H1 (cell line): ENCODE results near the gene ASXL1. TPM values are rescaled to one million over a fixed set of nuclear protein-coding genes. Genes with fewer than 3 reads are reported as not detected.

Experiments
- CTCF ChIA-PET: fragments of 300-600 bp; sonication (Branson Sonifier 250); formaldehyde crosslinking; loops from one replicate; lab custom pipeline; 2021; ENCODE audit not compliant: partially characterized antibody; lab: Charles Lee
- POLR2A ChIA-PET: fragments of 300-600 bp; sonication (Branson Sonifier 250); formaldehyde crosslinking; loops from one replicate; lab custom pipeline; 2021; ENCODE audit warnings: inconsistent platforms; ENCODE audit not compliant: partially characterized antibody; lab: Charles Lee
- DNase-seq, 2 experiments: peaks; one replicate each; pipeline versions ENCODE4 v3.0.0 to v3.0.0-alpha.2; 2010 to 2022; ENCODE audit warnings: low spot score in 2 of 2, low read depth in 1 of 2, mixed read lengths in 1 of 2
- FAIRE-seq: peaks from 2 replicates; lab custom pipeline; 2011; peaks lifted over from hg19 to GRCh38; lab: Jason Lieb, UNC
- H2AFZ ChIP-seq: 2 replicates; pipeline ENCODE4 v1.8.1; 2012; ENCODE audit warnings: low read length, inconsistent platforms
- H2AK5ac ChIP-seq: 2 replicates; pipeline ENCODE4 v1.6.1; 2013; ENCODE audit warnings: low read depth, low read length
- H2BK120ac ChIP-seq: replicated peaks from 2 replicates; pipeline ENCODE3; 2013; ENCODE audit warnings: low read depth, low read length, inconsistent platforms
- H2BK12ac ChIP-seq: 2 replicates; pipeline ENCODE4 v1.6.1; 2013; ENCODE audit warnings: low read depth, low read length
- H2BK15ac ChIP-seq: 2 replicates; pipeline ENCODE4 v1.6.1; 2013; ENCODE audit warnings: low read length
- H2BK20ac ChIP-seq: 2 replicates; pipeline ENCODE4 v1.6.1; 2013; ENCODE audit warnings: low read length
- H2BK5ac ChIP-seq: 2 replicates; pipeline ENCODE4 v1.6.1; 2013; ENCODE audit warnings: low read depth, low read length
- H3K14ac ChIP-seq: 2 replicates; pipeline ENCODE4 v1.6.1; 2013; ENCODE audit warnings: inconsistent platforms; ENCODE audit not compliant: insufficient read length
- H3K18ac ChIP-seq: 2 replicates; pipeline ENCODE4 v1.6.1; 2013; ENCODE audit warnings: low read length; ENCODE audit errors: extremely low read depth
- H3K23ac ChIP-seq: 2 replicates; pipeline ENCODE4 v1.6.1; 2013; ENCODE audit warnings: inconsistent platforms; ENCODE audit not compliant: insufficient read length
- H3K23me2 ChIP-seq: 2 replicates; pipeline ENCODE4 v1.6.1; 2013; ENCODE audit warnings: low read depth, low read length
- H3K27ac ChIP-seq: 2 replicates; pipeline ENCODE4 v1.6.1; 2011; ENCODE audit warnings: low read depth, low read length, inconsistent platforms
- H3K27me3 ChIP-seq, 4 experiments: replicated peaks in 1 of 4; 1 replicate in 1 of 4; 2 replicates in 3 of 4; pipeline versions ENCODE4 v1.6.1 to v1.8.1; 2011 to 2013; ENCODE audit warnings: low read length in 3 of 4, mild to moderate bottlenecking in 3 of 4, inconsistent platforms in 2 of 4, mixed read lengths in 2 of 4, moderate library complexity in 1 of 4; ENCODE audit not compliant: control insufficient read depth in 3 of 4, insufficient read depth in 3 of 4; ENCODE audit errors: extremely low read depth in 1 of 4
- H3K36me3 ChIP-seq, 4 experiments: 2 replicates each; pipeline versions ENCODE4 v1.6.1 to v1.8.1; 2011 to 2013; ENCODE audit warnings: mild to moderate bottlenecking in 4 of 4, low read length in 3 of 4, moderate library complexity in 2 of 4, control low read depth in 1 of 4, inconsistent platforms in 1 of 4; ENCODE audit not compliant: insufficient read depth in 4 of 4, control insufficient read depth in 2 of 4
- H3K4ac ChIP-seq: replicated peaks from 2 replicates; pipeline ENCODE3; 2013; ENCODE audit warnings: low read length, low read depth, mixed read lengths, inconsistent platforms; ENCODE audit not compliant: insufficient read length
- H3K4me1 ChIP-seq, 4 experiments: replicated peaks in 1 of 4; 1 replicate in 1 of 4; 2 replicates in 3 of 4; pipeline versions ENCODE4 v1.6.1 to v1.8.1; 2011 to 2013; ENCODE audit warnings: low read length in 3 of 4, inconsistent platforms in 2 of 4, mixed read lengths in 1 of 4; ENCODE audit not compliant: insufficient read depth in 4 of 4, control insufficient read depth in 3 of 4
- H3K4me2 ChIP-seq, 2 experiments: 2 replicates each; pipeline versions ENCODE4 v1.6.1 to v1.8.1; 2011 to 2013; ENCODE audit warnings: low read depth in 2 of 2, low read length in 2 of 2, control low read depth in 1 of 2, inconsistent platforms in 1 of 2, mild to moderate bottlenecking in 1 of 2; ENCODE audit not compliant: insufficient read depth in 1 of 2
- H3K4me3 ChIP-seq, 4 experiments: fragments of 200-600, 300-600 bp in 1 of 4; sonication (generic), shearing (Covaris generic), sonication (Bioruptor Twin) in 1 of 4; 2 replicates each; pipeline versions ENCODE4 v1.5.1 to v1.8.1; 2011 to 2016; ENCODE audit warnings: low read length in 4 of 4, low read depth in 3 of 4, control low read depth in 2 of 4, inconsistent platforms in 2 of 4, mild to moderate bottlenecking in 2 of 4, mixed read lengths in 1 of 4, moderate library complexity in 1 of 4; ENCODE audit not compliant: insufficient read depth in 2 of 4; ENCODE audit errors: extremely low read depth in 1 of 4
- H3K56ac ChIP-seq: replicated peaks from 2 replicates; pipeline ENCODE3; 2013; ENCODE audit warnings: low read depth, mild to moderate bottlenecking, mixed read lengths, low read length, inconsistent platforms; ENCODE audit not compliant: insufficient read length
- H3K79me1 ChIP-seq: 2 replicates; pipeline ENCODE4 v1.6.1; 2013; ENCODE audit warnings: low read depth, low read length, control low read depth
- H3K79me2 ChIP-seq, 2 experiments: 2 replicates each; pipeline versions ENCODE4 v1.6.1 to v1.8.1; 2012 to 2013; ENCODE audit warnings: low read length in 2 of 2, mild to moderate bottlenecking in 2 of 2, inconsistent platforms in 1 of 2; ENCODE audit not compliant: insufficient read depth in 2 of 2, control insufficient read depth in 1 of 2
- H3K9ac ChIP-seq, 4 experiments: replicated peaks in 1 of 4; 1 replicate in 1 of 4; 2 replicates in 3 of 4; pipeline versions ENCODE4 v1.6.1 to v1.8.1; 2011 to 2013; ENCODE audit warnings: low read depth in 3 of 4, low read length in 3 of 4, control low read depth in 2 of 4, mild to moderate bottlenecking in 2 of 4, moderate library complexity in 2 of 4, inconsistent platforms in 1 of 4; ENCODE audit errors: extremely low read depth in 1 of 4
- H3K9me3 ChIP-seq, 2 experiments: 2 replicates each; pipeline versions ENCODE4 v1.6.1 to v1.8.1; 2012 to 2013; ENCODE audit warnings: mild to moderate bottlenecking in 2 of 2, moderate library complexity in 2 of 2, control low read depth in 1 of 2, inconsistent platforms in 1 of 2, low read depth in 1 of 2, low read length in 1 of 2, mixed read lengths in 1 of 2; ENCODE audit not compliant: insufficient read depth in 2 of 2
- H4K20me1 ChIP-seq, 2 experiments: replicated peaks in 1 of 2; 2 replicates each; pipeline versions ENCODE3 to v1.8.1; 2011 to 2013; ENCODE audit warnings: inconsistent platforms in 2 of 2, low read length in 2 of 2, mild to moderate bottlenecking in 1 of 2; ENCODE audit not compliant: insufficient read depth in 2 of 2, control insufficient read depth in 1 of 2
- H4K5ac ChIP-seq: 2 replicates; pipeline ENCODE4 v1.6.1; 2013; ENCODE audit warnings: low read length, low read depth, mixed read lengths, inconsistent platforms; ENCODE audit not compliant: insufficient read length
- H4K8ac ChIP-seq: 2 replicates; pipeline ENCODE4 v1.8.0; 2013; ENCODE audit warnings: mild to moderate bottlenecking, moderate library complexity, low read length, inconsistent platforms; ENCODE audit not compliant: insufficient read depth; ENCODE audit errors: extremely low read depth
- H4K91ac ChIP-seq: replicated peaks from 2 replicates; pipeline ENCODE3; 2013; ENCODE audit warnings: low read length, mixed read lengths, inconsistent platforms; ENCODE audit not compliant: insufficient read length
- BRCA1 ChIP-seq: IDR thresholded peaks from 2 replicates; pipeline ENCODE4 v1.6.1; 2012; ENCODE audit warnings: low read depth, low read length, improper control_type of control experiment
- CTBP2 ChIP-seq: IDR thresholded peaks from 2 replicates; pipeline ENCODE4 v1.7.0; 2011; ENCODE audit warnings: borderline replicate concordance, mild to moderate bottlenecking, moderate library complexity, mixed read lengths, low read length; ENCODE audit not compliant: insufficient read depth, insufficient read length
- KDM4A ChIP-seq: IDR thresholded peaks from one replicate; pipeline ENCODE4 v1.7.1; 2012; ENCODE audit warnings: low read depth, mild to moderate bottlenecking, moderate library complexity, low read length, inconsistent platforms; ENCODE audit not compliant: severe bottlenecking
- RBBP5 ChIP-seq: IDR thresholded peaks from 2 replicates; pipeline ENCODE4 v1.7.1; 2012; ENCODE audit warnings: low read depth, mild to moderate bottlenecking, inconsistent platforms, low read length, moderate library complexity, borderline replicate concordance
- SIN3A ChIP-seq, 2 experiments: IDR thresholded peaks in 1 of 2; conservative IDR thresholded peaks in 1 of 2; 2 replicates each; pipeline ENCODE4 v1.6.1; 2011 to 2012; ENCODE audit warnings: low read length in 2 of 2, improper control_type of control experiment in 1 of 2, low read depth in 1 of 2, mild to moderate bottlenecking in 1 of 2
- SIX5 ChIP-seq: IDR thresholded peaks from 2 replicates; pipeline ENCODE4 v1.6.1; 2011; ENCODE audit warnings: mild to moderate bottlenecking, low read depth, low read length
- SP4 ChIP-seq: IDR thresholded peaks from 2 replicates; pipeline ENCODE4 v1.6.1; 2012; ENCODE audit warnings: low read length, inconsistent platforms
- WGBS, 2 experiments: shearing (Covaris generic) in 1 of 2; methylation state at CpG; one replicate each; pipeline versions ENCODE4 v1.1.6 to v1.1.7; 2013 to 2015; ENCODE audit warnings: low lambda C conversion rate in 2 of 2, mixed read lengths in 2 of 2, inconsistent platforms in 1 of 2, low coverage in 1 of 2, missing lambda C conversion rate in 1 of 2; ENCODE audit not compliant: insufficient replicate concordance in 2 of 2, insufficient coverage in 1 of 2, insufficient read length in 1 of 2; ENCODE audit errors: extremely low coverage in 1 of 2, missing lambda C conversion rate in 1 of 2; 5-methylcytosine and 5-hydroxymethylcytosine counted together
- polyA plus RNA-seq, 7 experiments: library from polyadenylated mRNA; depleted of rRNA in 3 of 7; stranded (reverse) in 5 of 7; unstranded in 2 of 7; fragments of >200 nt in 5 of 7; fragments of 200-250 nt in 2 of 7; gene quantifications; 1 replicate in 5 of 7; 2 replicates in 1 of 7; 4 replicates in 1 of 7; pipeline versions ENCODE4 v1.2.1 to v1.2.3, GENCODE V29; 2011 to 2013; ENCODE audit warnings: missing spikeins in 2 of 7, mixed read lengths in 2 of 7
- total RNA-seq: library from RNA; stranded (reverse); fragmentation: NEBNext Ultra II Directional; extraction: Animal tissue kit (Norgen Biotek cat#: 25700); gene quantifications from 2 replicates; pipeline ENCODE4 v1.2.1, GENCODE V29; 2021

The ASXL1 gene
- total and polyA plus RNA-seq, 2 of the 8 experiments (the other 6 are each of a cell fraction or from before 2014, with no cell fraction given), result 10.6 to 26.5 TPM

DNA sequence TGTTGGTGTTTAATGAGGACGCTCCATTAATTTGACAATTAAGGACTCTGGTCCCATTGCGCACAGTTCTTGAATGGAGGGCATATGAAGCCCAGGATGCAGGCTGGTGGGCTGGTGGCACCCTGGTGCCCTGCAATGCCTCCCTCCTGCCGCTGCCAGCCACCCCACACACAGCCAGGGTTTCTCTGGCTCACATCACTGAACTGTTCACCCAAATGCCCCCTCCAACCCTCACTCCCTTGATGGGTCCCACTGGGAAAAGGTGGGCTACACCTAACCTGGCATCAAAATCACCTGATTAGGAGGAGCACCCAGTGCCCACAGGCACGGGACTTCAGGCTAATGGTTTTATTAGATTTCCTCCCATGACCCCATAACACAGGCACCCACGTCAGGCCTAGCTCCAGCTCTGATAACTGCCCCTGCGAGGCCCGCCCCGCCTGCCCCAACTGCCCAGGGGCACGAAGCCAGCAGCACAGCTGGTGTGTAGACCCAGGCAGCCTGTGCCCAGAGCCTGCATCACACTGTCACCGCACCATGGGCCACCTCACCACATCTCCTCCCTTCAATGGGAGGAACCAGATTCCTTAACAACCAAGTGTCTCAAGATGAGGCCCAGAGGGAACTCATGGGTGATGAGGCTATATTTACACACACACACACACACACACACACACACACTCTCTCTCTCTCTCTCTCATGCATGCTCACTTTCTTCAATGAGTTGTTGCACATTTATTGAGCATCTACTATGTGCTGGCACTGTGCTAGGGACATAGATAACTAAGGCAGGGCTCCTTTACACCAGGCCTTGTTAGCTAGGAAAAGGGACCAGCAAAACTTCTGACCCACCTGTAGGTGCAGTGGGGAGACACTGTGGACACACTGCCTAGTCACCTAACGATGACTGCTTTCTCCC is 119.7 kb downstream of the ASXL1 start:
- Histone ChIP-seq H3K79me1 (peaks cover 28% of the 10 kb centered on the region), H3K23ac (no peak overlapping the region), H3K36me3 (peaks cover 0 to 3% (median 0%) of the 10 kb centered on the region in 4 experiments; a peak in 1 of 8 replicates), H3K4me2 (no peak overlapping the region; a peak in 1 of 4 replicates), H3K4ac (no peak overlapping the region), H3K18ac (no peak overlapping the region), H3K4me3 (no peak overlapping the region), H4K20me1 (peaks cover 20 to 53% of the 10 kb centered on the region in 2 experiments), H3K79me2 (peaks cover 34 to 88% of the 10 kb centered on the region in 2 experiments), H3K4me1 (peaks cover 22 to 52% (median 44%) of the 10 kb centered on the region in 4 experiments), H3K9me3 (no peaks in the 10 kb centered on the region), H4K91ac (no peak overlapping the region), H3K27ac (no peak overlapping the region), H2BK12ac (0 out of 2 replicates have a peak overlapping the region, but pooled peaks have one; percentile 2), H2BK120ac (no peak overlapping the region), H4K5ac (no peak overlapping the region), H4K8ac (no peak overlapping the region), H3K9ac (no peak overlapping the region), H2BK20ac (no peak overlapping the region), H3K56ac (no peak overlapping the region), H3K27me3 (no peaks in the 10 kb centered on the region), H3K23me2 (no peaks in the 10 kb centered on the region; the same call in 1 of the 2 replicates), H2BK15ac (0 out of 2 replicates have a peak overlapping the region, but pooled peaks have one; percentile 53), H3K14ac (no peak overlapping the region), H2AFZ (no peak overlapping the region), H2BK5ac (no peak overlapping the region), H2AK5ac (peak overlapping the region; percentile 8; the same call in 1 of the 2 replicates)
- POLR2A ChIA-PET, result interaction anchor here (1.7 to 4.8 kb wide), 2 partner anchors 10 to 20 kb away, joined by 7 to 21 read pairs; no protein-coding TSS in a partner anchor
- 78% methylated on average over 10 of the region's 11 CpGs; no CpG with 5 or more reads in 1 of the 2 experiments for WGBS, 2 experiments
- CTCF ChIA-PET, result interaction anchor here (0.7 to 2.5 kb wide), 4 partner anchors 8 to 31 kb away, joined by 3 to 10 read pairs (median 6); no protein-coding TSS in a partner anchor
- DNase-seq (no peak), FAIRE-seq (no peak)
- TF ChIP-seq KDM4A (no peak), RBBP5 (no peak), CTBP2 (no peak), SP4 (no peak), SIX5 (no peak), SIN3A (conservative IDR thresholded peaks at IDR 0.05 in 1 of 2, IDR thresholded peaks at IDR 0.05 in 1 of 2; ENCODE audit: low read depth in 1 of 2, low read length in 2 of 2) (no peak), BRCA1 (no peak)
